DOHH2 (cell line): ENCODE data around the gene ZNF99.

Experiments
- H3F3A ChIP-seq: fragments of 200-600 bp; sonication (generic), shearing (Covaris generic); 2 replicates; pipeline ENCODE4 v1.6.0; 2016; ENCODE audit warnings: antibody characterized with exemption, mild to moderate bottlenecking; ENCODE audit not compliant: control insufficient read depth, insufficient read depth
- H3K27ac ChIP-seq: fragments of 200-600 bp; sonication (generic); 2 replicates; pipeline ENCODE4 v1.5.1; 2014; ENCODE audit warnings: low read depth, mild to moderate bottlenecking, low read length, moderate library complexity
- H3K27me3 ChIP-seq: fragments of 200-600 bp; sonication (generic); 2 replicates; pipeline ENCODE4 v1.6.1; 2014; ENCODE audit warnings: mild to moderate bottlenecking, low read length, mixed read lengths; ENCODE audit not compliant: control insufficient read depth
- H3K36me3 ChIP-seq: fragments of 200-600 bp; sonication (generic); 2 replicates; pipeline ENCODE4 v1.6.1; 2014; ENCODE audit warnings: mild to moderate bottlenecking, low read length, moderate library complexity, mixed read lengths; ENCODE audit not compliant: control insufficient read depth
- H3K4me1 ChIP-seq: fragments of 200-600 bp; sonication (generic); 2 replicates; pipeline ENCODE4 v1.6.1; 2014; ENCODE audit warnings: mild to moderate bottlenecking, low read length, mixed read lengths; ENCODE audit not compliant: control insufficient read depth
- H3K4me2 ChIP-seq: fragments of 200-600 bp; sonication (generic); 2 replicates; pipeline ENCODE4 v1.6.0; 2014; ENCODE audit warnings: mild to moderate bottlenecking, low read length, moderate library complexity
- H3K4me3 ChIP-seq: fragments of 200-600 bp; sonication (generic); 2 replicates; pipeline ENCODE4 v1.5.1; 2014; ENCODE audit warnings: mild to moderate bottlenecking, low read length, mixed read lengths
- H3K79me2 ChIP-seq: fragments of 200-600 bp; sonication (generic); 2 replicates; pipeline ENCODE4 v1.6.1; 2014; ENCODE audit warnings: mild to moderate bottlenecking, low read length, mixed read lengths; ENCODE audit not compliant: control insufficient read depth
- H3K9me2 ChIP-seq: fragments of 200-600 bp; sonication (generic); replicated peaks from 2 replicates; pipeline ENCODE4 v1.6.1; 2014; ENCODE audit warnings: mild to moderate bottlenecking, low read length, mixed read lengths; ENCODE audit not compliant: control insufficient read depth
- H3K9me3 ChIP-seq: fragments of 200-600 bp; sonication (generic); 2 replicates; pipeline ENCODE4 v1.6.1; 2014; ENCODE audit warnings: antibody characterized with exemption, low read length, mixed read lengths; ENCODE audit not compliant: control insufficient read depth, insufficient read depth
- H4K20me1 ChIP-seq: fragments of 200-600 bp; sonication (generic); 2 replicates; pipeline ENCODE4 v1.6.0; 2014; ENCODE audit warnings: low read depth, mild to moderate bottlenecking, antibody characterized with exemption, low read length, moderate library complexity; ENCODE audit not compliant: control insufficient read depth, insufficient read depth
- EZH2phosphoT487 ChIP-seq: fragments of 200-600 bp; sonication (generic); IDR thresholded peaks from 2 replicates; pipeline ENCODE4 v1.6.1; 2017; ENCODE audit warnings: borderline replicate concordance, mild to moderate bottlenecking, antibody characterized with exemption, low read length, moderate library complexity, mixed read lengths
- TF ChIP-seq, protein P1 (sequence below): fragments of 200-600 bp; sonication (generic); IDR thresholded peaks from one replicate; pipeline ENCODE4 v1.5.1; 2014; ENCODE audit warnings: antibody characterized with exemption, mild to moderate bottlenecking, low read depth, low read length; ENCODE audit not compliant: poor library complexity, severe bottlenecking

ZNF99 gene

DNA sequence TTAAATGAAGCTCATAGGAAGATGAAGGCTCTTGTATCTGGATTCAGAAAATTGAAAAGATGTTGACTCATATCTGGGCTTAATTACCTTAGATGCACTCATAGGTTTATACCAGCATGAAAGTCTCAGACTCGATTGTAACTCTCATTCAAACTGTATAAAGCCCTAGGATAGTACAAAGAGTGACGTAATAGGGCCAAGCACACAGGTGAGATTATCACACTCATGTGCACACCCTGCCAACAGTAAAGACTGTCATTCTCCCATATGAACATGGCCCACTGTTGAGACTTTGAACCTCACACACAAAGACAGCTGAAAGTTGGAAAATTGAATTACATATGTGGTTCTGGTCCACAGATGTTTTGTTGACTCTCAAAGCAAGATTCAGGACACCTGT, 30.2 kb upstream of the ZNF99 start:
- H3K79me2 ChIP-seq, result no peaks in the 10 kb centered on the region
- TF ChIP-seq, protein P1, sequence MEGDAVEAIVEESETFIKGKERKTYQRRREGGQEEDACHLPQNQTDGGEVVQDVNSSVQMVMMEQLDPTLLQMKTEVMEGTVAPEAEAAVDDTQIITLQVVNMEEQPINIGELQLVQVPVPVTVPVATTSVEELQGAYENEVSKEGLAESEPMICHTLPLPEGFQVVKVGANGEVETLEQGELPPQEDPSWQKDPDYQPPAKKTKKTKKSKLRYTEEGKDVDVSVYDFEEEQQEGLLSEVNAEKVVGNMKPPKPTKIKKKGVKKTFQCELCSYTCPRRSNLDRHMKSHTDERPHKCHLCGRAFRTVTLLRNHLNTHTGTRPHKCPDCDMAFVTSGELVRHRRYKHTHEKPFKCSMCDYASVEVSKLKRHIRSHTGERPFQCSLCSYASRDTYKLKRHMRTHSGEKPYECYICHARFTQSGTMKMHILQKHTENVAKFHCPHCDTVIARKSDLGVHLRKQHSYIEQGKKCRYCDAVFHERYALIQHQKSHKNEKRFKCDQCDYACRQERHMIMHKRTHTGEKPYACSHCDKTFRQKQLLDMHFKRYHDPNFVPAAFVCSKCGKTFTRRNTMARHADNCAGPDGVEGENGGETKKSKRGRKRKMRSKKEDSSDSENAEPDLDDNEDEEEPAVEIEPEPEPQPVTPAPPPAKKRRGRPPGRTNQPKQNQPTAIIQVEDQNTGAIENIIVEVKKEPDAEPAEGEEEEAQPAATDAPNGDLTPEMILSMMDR, result no peak
- H3K9me2 ChIP-seq, result no peaks in the 10 kb centered on the region
- H3K4me3 ChIP-seq, result no peak overlapping the region
- no peaks in the 10 kb centered on the region for H3K36me3 ChIP-seq
- H3K27ac ChIP-seq, result no peak overlapping the region
- no peaks in the 10 kb centered on the region for H3F3A ChIP-seq
- peaks cover 10% of the 10 kb centered on the region; the same call in 1 of the 2 replicates for H3K9me3 ChIP-seq
- no peaks in the 10 kb centered on the region for H4K20me1 ChIP-seq
- no peaks in the 10 kb centered on the region for H3K4me1 ChIP-seq
- H3K4me2 ChIP-seq, result no peak overlapping the region
- H3K27me3 ChIP-seq, result no peaks in the 10 kb centered on the region

DNA sequence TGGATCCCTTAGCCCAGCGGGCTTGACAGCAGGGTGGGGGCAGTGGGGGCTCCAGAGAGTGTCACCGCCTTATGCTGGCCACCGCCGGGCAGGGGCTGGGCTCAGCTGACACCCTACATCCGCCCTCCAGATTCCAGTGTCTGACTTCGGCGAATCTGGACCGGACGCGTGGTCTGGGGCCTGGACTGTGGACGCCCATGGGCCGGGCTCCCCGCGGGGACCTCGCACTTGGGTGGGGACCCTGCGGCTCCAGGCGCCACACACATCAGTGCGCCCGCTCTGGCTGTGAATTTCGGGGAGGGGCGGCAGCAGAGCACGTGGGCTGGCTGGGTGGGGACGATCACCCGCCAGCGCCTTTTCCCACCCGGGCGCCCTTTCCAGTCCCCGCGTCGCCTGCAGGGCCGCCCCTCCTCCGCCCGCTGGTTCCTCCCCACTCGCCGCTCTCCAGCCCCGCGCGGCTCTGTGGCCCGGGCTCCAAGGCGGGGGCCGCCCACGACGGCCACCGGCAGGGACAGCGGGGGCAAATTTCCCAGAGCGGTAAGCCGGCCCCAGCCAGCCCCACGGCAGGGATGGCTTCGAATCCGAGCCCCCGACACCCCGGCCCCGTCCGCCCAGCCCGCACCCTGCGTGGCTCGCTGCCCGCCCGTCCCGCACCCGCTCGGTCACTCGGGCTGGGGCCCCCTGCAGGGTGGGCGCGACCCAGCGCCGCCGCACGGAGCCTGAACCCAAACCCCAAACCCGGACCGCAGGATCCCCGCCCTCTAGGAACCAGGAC, 23.3 kb upstream of the ZNF99 start:
- H3K27ac ChIP-seq, result no peak overlapping the region

DNA sequence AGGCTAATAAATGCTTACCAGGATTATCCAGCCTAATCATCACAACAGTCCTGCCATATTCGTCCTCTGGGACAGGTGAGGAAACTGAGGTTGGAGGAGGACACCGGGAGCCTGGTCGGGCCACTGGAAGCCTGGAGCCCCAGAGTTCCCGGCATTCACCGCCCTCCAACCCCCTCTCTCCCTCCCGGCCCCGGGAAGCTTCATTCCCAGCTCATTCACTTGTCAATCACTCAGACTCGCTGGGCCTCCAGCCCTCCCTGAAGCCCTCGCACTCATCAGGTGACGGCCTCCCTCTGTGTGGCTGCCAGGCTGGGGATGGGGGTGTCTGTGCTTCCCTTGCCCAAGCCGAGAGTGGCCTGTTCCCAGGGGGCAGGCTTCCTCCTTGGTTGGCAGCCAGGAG, 22.5 kb upstream of the ZNF99 start:
- no peak for TF ChIP-seq EZH2phosphoT487
- TF ChIP-seq, protein P1, result no peak
- Histone ChIP-seq H3F3A (no peaks in the 10 kb centered on the region), H4K20me1 (no peaks in the 10 kb centered on the region), H3K4me1 (no peaks in the 10 kb centered on the region), H3K79me2 (no peaks in the 10 kb centered on the region), H3K9me3 (peaks cover 19% of the 10 kb centered on the region; the same call in 1 of the 2 replicates), H3K27me3 (no peaks in the 10 kb centered on the region), H3K4me2 (no peak overlapping the region), H3K9me2 (no peaks in the 10 kb centered on the region), H3K27ac (no peak overlapping the region), H3K4me3 (no peak overlapping the region), H3K36me3 (no peaks in the 10 kb centered on the region)

More for the DNA sequence above, 23.3 kb upstream of the ZNF99 start:
- no peaks in the 10 kb centered on the region for H3K9me2 ChIP-seq
- no peaks in the 10 kb centered on the region for H3K4me1 ChIP-seq
- no peaks in the 10 kb centered on the region for H3F3A ChIP-seq
- H3K79me2 ChIP-seq, result no peaks in the 10 kb centered on the region
- H3K36me3 ChIP-seq, result no peaks in the 10 kb centered on the region
- TF ChIP-seq EZH2phosphoT487, result no peak
- TF ChIP-seq, protein P1, result no peak
- peaks cover 15% of the 10 kb centered on the region; the same call in 1 of the 2 replicates for H3K9me3 ChIP-seq
- H3K4me2 ChIP-seq, result no peak overlapping the region
- H4K20me1 ChIP-seq, result no peaks in the 10 kb centered on the region
- no peak overlapping the region for H3K4me3 ChIP-seq
- H3K27me3 ChIP-seq, result no peaks in the 10 kb centered on the region
